Heart left ventricle (tissue), 16 donors: Measurements from ENCODE around the gene ARHGAP8. TPM values are rescaled to one million over a fixed set of nuclear protein-coding genes. Genes with fewer than 3 reads are reported as not detected.
"Not testable (repeated sequence)": the region's sequence is repeated elsewhere in the genome, so short reads cannot be mapped to it uniquely, and the experiment has no call there.

Experiments
- ATAC-seq, 4 donors: fragments of 200-7000 bp; cut with Tn5 transposase; one replicate each; pipeline ENCODE4 v1.9.1; 2020 to 2022; ENCODE audit warnings: moderate library complexity in 4 of 4, mild to moderate bottlenecking in 3 of 4, moderate number of reproducible peaks in 1 of 4
- DNase-seq, 5 donors: peaks; one replicate each; pipeline ENCODE4 v3.0.0-alpha.2; 2020
- H3K27ac ChIP-seq, 12 donors: fragments of 200-600 bp; sonication (generic) in 4 of 12; one replicate each; pipeline versions ENCODE4 v1.5.0 to v1.8.0; 2016 to 2022; ENCODE audit warnings: mild to moderate bottlenecking in 2 of 12
- H3K27me3 ChIP-seq, 9 donors: fragments of 200-600 bp; sonication (generic) in 2 of 9; one replicate each; pipeline versions ENCODE4 v1.5.1 to v1.8.0; 2016 to 2022; ENCODE audit warnings: mild to moderate bottlenecking in 3 of 9
- H3K36me3 ChIP-seq, 9 donors: fragments of 200-600 bp; sonication (generic) in 2 of 9; one replicate each; pipeline versions ENCODE4 v1.5.0 to v1.8.0; 2018 to 2022; ENCODE audit warnings: mild to moderate bottlenecking in 2 of 9
- H3K4me1 ChIP-seq, 12 donors: fragments of 200-600 bp; sonication (generic) in 4 of 12; one replicate each; pipeline versions ENCODE4 v1.5.0 to v1.8.0; 2016 to 2022; ENCODE audit warnings: mild to moderate bottlenecking in 3 of 12
- H3K4me3 ChIP-seq, 12 donors: fragments of 200-600 bp; sonication (generic) in 4 of 12; one replicate each; pipeline versions ENCODE4 v1.5.0 to v1.8.0; 2017 to 2022; ENCODE audit warnings: mild to moderate bottlenecking in 9 of 12, moderate library complexity in 4 of 12
- H3K9me3 ChIP-seq, 12 donors: fragments of 200-600 bp; sonication (generic) in 4 of 12; one replicate each; pipeline versions ENCODE4 v1.5.0 to v1.8.0; 2016 to 2022; ENCODE audit warnings: mild to moderate bottlenecking in 1 of 12
- POLR2A ChIP-seq, 2 donors: fragments of 450-650 bp; IDR thresholded peaks; one replicate each; pipeline ENCODE4 v1.6.1; 2017; ENCODE audit warnings: antibody characterized with exemption in 2 of 2, mild to moderate bottlenecking in 2 of 2, moderate library complexity in 2 of 2
- WGBS, 4 donors: extraction: QIAGEN DNeasy Blood & Tissue Kit in 2 of 4; methylation state at CpG; one replicate each; pipeline versions ENCODE4 v1.1.5 to v1.1.7; 2013 to 2018; 5-methylcytosine and 5-hydroxymethylcytosine counted together
- intact Hi-C, 10 donors: fragments of 100-400 bp; cut with DNase I; formaldehyde crosslinking; loops; one replicate each; pipeline versions ENCODE4 v1.11.1 to v1.14.2; 2022
- polyA plus RNA-seq, 2 donors: library from polyadenylated mRNA; stranded (reverse); fragments of 200-250 nt; gene quantifications; one replicate each; pipeline ENCODE4 v1.2.3, GENCODE V29; 2013
- total RNA-seq, 9 donors: library from RNA; depleted of rRNA in 2 of 9; stranded (reverse); fragments of >200 nt in 2 of 9; fragmentation: NEBNext Ultra II Directional in 3 of 9; extraction: Animal tissue kit (Norgen Biotek cat#: 25700) in 3 of 9; gene quantifications; one replicate each; pipeline versions ENCODE4 v1.1.0 to v1.2.4, GENCODE V29; 2016 to 2023
- TF ChIP-seq, protein P1 (sequence below), 12 donors: fragments of 200-600 bp; sonication (generic) in 4 of 12; IDR thresholded peaks; one replicate each; pipeline versions ENCODE4 v1.5.0 to v1.8.0; 2018 to 2022; ENCODE audit warnings: antibody characterized with exemption in 12 of 12, mild to moderate bottlenecking in 5 of 12
- donor health status: ischemic (EF 13 %, LVEDD 7.1; RV severe dilation, severe dysfunction).
- donor health status: healthy with polysubstance abuse.
- donor health status: DM: no; HTN: yes; CAD: no.
- donor health status: DM: no; HTN: no; CAD: no.
- donor health status: ischemic (EF 25% LVEDD 6.9; RV normal size, moderate dysfunction).
- donor health status: ischemic (EF 25% LVEDD 5.7; RV mildly dilated, moderate dysfunction).
- donor health status: healthy.
- donor health status: DM: yes; HTN: yes; CAD: no.
- donor health status: ischemic (EF 35%, LVEDD 5.7; RV mildly dilated, moderate dysfunction).
- donor health status: nonischemic (EF 11% LVEDD 7.7; RV severe dilation, severe dysfunction).
- donor health status: DM: yes; HTN: yes; CAD: no.
- donor health status: PGD.
- donor health status: ischemic (EF 29% LVEDD 5.4; RV normal size, mild dysfunction).
- donor health status: nonischemic (EF 23%, LVEDD 6.1; RV moderate dilation, normal function).

Gene ARHGAP8
- total and polyA plus RNA-seq, 11 donors: 0.08 to 1.3 (median 0.23) TPM; not detected in 7

- Histone ChIP-seq H3K4me1 (no peaks in the 10 kb centered on the region), H3K9me3 (no peaks in the 10 kb centered on the region), H3K27ac (no peak overlapping the region), H3K4me3 (no peak overlapping the region), H3K36me3 (no peaks in the 10 kb centered on the region), H3K27me3 (peaks cover 0 to 30% (median 3%) of the 10 kb centered on the region in 9 donors)
- intact Hi-C loops: no loop called here
- ATAC-seq: no peak
- WGBS, 4 donors: 65 to 74% (median 68%) methylated on average over 9 of the region's 9 CpGs
- no peak for TF ChIP-seq POLR2A (IDR thresholded peaks at IDR 0.05)
- TF ChIP-seq, protein P1, sequence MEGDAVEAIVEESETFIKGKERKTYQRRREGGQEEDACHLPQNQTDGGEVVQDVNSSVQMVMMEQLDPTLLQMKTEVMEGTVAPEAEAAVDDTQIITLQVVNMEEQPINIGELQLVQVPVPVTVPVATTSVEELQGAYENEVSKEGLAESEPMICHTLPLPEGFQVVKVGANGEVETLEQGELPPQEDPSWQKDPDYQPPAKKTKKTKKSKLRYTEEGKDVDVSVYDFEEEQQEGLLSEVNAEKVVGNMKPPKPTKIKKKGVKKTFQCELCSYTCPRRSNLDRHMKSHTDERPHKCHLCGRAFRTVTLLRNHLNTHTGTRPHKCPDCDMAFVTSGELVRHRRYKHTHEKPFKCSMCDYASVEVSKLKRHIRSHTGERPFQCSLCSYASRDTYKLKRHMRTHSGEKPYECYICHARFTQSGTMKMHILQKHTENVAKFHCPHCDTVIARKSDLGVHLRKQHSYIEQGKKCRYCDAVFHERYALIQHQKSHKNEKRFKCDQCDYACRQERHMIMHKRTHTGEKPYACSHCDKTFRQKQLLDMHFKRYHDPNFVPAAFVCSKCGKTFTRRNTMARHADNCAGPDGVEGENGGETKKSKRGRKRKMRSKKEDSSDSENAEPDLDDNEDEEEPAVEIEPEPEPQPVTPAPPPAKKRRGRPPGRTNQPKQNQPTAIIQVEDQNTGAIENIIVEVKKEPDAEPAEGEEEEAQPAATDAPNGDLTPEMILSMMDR (IDR thresholded peaks at IDR 0.05): no peak
- no peak for DNase-seq
Observed at GRCh38 chr22:44797181-44797725, 44.9 kb downstream of the ARHGAP8 start.

DNA sequence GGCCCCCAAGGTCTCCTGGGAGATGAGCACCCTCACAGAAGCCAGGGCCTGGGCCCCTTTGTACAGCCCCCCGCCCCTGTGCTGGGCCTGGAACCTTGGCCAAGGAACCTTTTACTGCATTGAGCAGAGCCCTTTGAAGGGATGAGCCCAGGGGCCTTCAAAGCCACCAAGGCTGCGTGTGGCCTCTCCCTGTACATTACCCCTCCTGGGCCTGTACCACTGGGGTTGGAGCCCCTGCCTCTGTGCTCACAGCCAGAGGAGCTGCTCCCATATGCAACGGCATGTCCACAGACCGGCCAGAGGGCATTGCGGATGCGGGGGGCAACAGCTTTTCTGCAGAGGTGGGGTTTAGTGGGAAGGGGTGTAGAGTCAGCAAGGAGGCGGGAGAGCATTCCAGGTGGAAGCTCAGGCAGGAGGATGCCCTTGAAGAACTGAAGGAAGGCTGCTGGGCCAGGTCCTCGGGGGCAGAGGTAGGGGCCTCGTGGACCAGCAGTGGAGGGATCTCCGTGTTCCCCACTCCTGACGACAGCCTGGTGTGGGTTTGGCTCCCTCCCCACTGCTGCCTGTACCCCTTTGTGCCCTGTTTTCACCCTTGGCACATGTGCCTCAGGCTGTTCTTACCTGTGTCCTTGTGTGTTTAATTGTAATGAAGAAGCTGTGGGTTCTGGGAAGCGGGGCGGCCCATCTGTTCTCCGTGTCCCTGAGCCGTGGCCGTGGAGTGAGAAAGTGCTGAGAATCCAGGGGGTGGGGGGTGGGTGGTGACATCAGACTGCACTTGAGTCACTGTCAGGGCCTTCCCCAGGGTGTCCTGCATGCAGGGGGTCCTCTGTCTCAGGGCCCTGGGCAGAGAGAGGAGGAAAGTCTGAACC is 46.9 kb downstream of the ARHGAP8 start:
- ATAC-seq: no peak
- Histone ChIP-seq H3K4me3 (no peak overlapping the region), H3K4me1 (no peaks in the 10 kb centered on the region), H3K9me3 (no peaks in the 10 kb centered on the region), H3K36me3 (no peaks in the 10 kb centered on the region), H3K27ac (no peak overlapping the region), H3K27me3 (peaks cover 0 to 30% (median 3%) of the 10 kb centered on the region in 9 donors)
- no peak for TF ChIP-seq POLR2A (IDR thresholded peaks at IDR 0.05)
- TF ChIP-seq, protein P1 (IDR thresholded peaks at IDR 0.05): no peak
- WGBS, 4 donors: 79 to 89% (median 84%) methylated on average over 15 to 16 of the region's 16 CpGs
- DNase-seq: no peak
- intact Hi-C loops: no loop called here

- H3K4me3 ChIP-seq, ATAC-seq: not testable (repeated sequence)
Observed at GRCh38 chr22:44799946-44800634, 47.7 kb downstream of the ARHGAP8 start.

DNA sequence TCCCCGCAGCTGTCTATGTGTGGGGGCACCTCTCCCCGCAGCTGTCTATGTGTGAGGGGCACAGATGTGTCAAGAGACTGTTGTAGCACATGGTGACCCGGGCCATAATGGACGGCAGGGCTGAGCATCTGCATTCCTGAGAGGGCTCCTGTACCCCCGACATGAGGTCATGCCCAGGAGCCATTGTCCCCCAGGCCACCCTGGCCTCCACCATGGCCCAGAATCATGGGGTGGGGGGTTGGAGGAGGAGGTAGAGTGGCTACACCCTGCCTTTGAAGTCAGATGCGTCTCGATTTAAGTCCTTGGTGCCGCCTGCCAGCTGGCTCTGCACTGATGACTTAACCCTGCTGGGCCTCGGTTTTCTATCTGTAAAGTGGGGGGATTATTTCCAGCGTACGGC is 49.1 kb downstream of the ARHGAP8 start:
- no peak for ATAC-seq

More at GRCh38 chr22:44799946-44800634, 47.7 kb downstream of the ARHGAP8 start:
- H3K27ac ChIP-seq, intact Hi-C loops, DNase-seq, H3K4me1 ChIP-seq, H3K36me3 ChIP-seq, H3K9me3 ChIP-seq: not testable (repeated sequence)
- 21 to 34% (median 33%) methylated on average over 8 to 14 of the region's 17 CpGs for WGBS, 4 donors
- peaks cover 0 to 30% (median 3%) of the 10 kb centered on the region in 9 donors for H3K27me3 ChIP-seq

More for the DNA sequence above, 49.1 kb downstream of the ARHGAP8 start:
- WGBS, 4 donors: 60 to 88% (median 65%) methylated on average over 1 to 11 of the region's 11 CpGs
- H3K4me3 ChIP-seq: no peak overlapping the region
- no peak for DNase-seq
- TF ChIP-seq, protein P1 (IDR thresholded peaks at IDR 0.05): no peak
- TF ChIP-seq POLR2A (IDR thresholded peaks at IDR 0.05): no peak
- H3K27me3 ChIP-seq: peaks cover 0 to 21% (median 0%) of the 10 kb centered on the region in 9 donors
- no peak overlapping the region for H3K27ac ChIP-seq
- no peaks in the 10 kb centered on the region for H3K36me3 ChIP-seq
- H3K9me3 ChIP-seq: no peaks in the 10 kb centered on the region
- H3K4me1 ChIP-seq: no peaks in the 10 kb centered on the region
- intact Hi-C loops: no loop called here
